B cell (primary cell): ENCODE results near the gene PCSK4. TPM values are rescaled to one million over a fixed set of nuclear protein-coding genes. Genes with fewer than 3 reads are reported as not detected.

Source experiments
- ATAC-seq: fragments of 200-7000 bp; cut with Tn5 transposase; one replicate; pipeline ENCODE4 v1.10.0; 2021; ENCODE audit warnings: low read depth, mild to moderate bottlenecking, moderate number of reproducible peaks, moderate library complexity
- CTCF ChIA-PET: fragments of 350-600 bp; sonication (Branson Sonifier 250); formaldehyde crosslinking; loops from one replicate; lab custom pipeline; 2021; ENCODE audit warnings: antibody characterized with exemption, inconsistent platforms; lab: Charles Lee
- POLR2A ChIA-PET: fragments of 350-600 bp; sonication (Branson Sonifier 250); formaldehyde crosslinking; loops from one replicate; lab custom pipeline; 2021; ENCODE audit warnings: antibody characterized with exemption; lab: Charles Lee
- DNase-seq: peaks from one replicate; pipeline ENCODE4 v3.0.0; 2013
- H2AFZ ChIP-seq: 2 replicates; pipeline ENCODE4 v1.6.1; 2012; ENCODE audit warnings: mild to moderate bottlenecking, low read depth, low read length; ENCODE audit not compliant: insufficient read depth, poor library complexity, severe bottlenecking
- H3K27ac ChIP-seq, 2 donors: 1 replicate in 1 of 2; 2 replicates in 1 of 2; pipeline ENCODE4 v1.5.1; 2012 to 2013; ENCODE audit warnings: low read length in 2 of 2, mild to moderate bottlenecking in 2 of 2, moderate library complexity in 1 of 2
- H3K27me3 ChIP-seq, 4 experiments: fragments of 200-600 bp in 1 of 4; sonication (generic) in 1 of 4; replicated peaks in 1 of 4; 1 replicate in 2 of 4; 2 replicates in 2 of 4; pipeline versions ENCODE4 v1.6.1 to v1.7.0; 2013 to 2016; ENCODE audit warnings: low read length in 3 of 4, mild to moderate bottlenecking in 2 of 4, mixed read lengths in 1 of 4, moderate library complexity in 1 of 4; ENCODE audit not compliant: insufficient read depth in 4 of 4, control insufficient read depth in 3 of 4; ENCODE audit errors: control extremely low read depth in 1 of 4
- H3K36me3 ChIP-seq, 2 experiments: replicated peaks in 1 of 2; 1 replicate in 1 of 2; 2 replicates in 1 of 2; pipeline versions ENCODE4 v1.6.1 to v1.7.1; 2013; ENCODE audit warnings: low read length in 1 of 2; ENCODE audit not compliant: insufficient read depth in 2 of 2, control insufficient read depth in 1 of 2; ENCODE audit errors: control extremely low read depth in 1 of 2, extremely low read depth in 1 of 2
- H3K4me1 ChIP-seq, 2 donors: fragments of 200-600 bp in 1 of 2; sonication (generic) in 1 of 2; 1 replicate in 1 of 2; 2 replicates in 1 of 2; pipeline versions ENCODE4 v1.5.1 to v1.6.1; 2013 to 2017; ENCODE audit warnings: low read length in 2 of 2; ENCODE audit not compliant: control insufficient read depth in 2 of 2, insufficient read depth in 2 of 2
- H3K4me2 ChIP-seq: replicated peaks from 2 replicates; pipeline ENCODE3; 2012; ENCODE audit warnings: mild to moderate bottlenecking, low read depth, low read length; ENCODE audit not compliant: poor library complexity, severe bottlenecking
- H3K4me3 ChIP-seq, 5 experiments: fragments of 200-600 bp in 1 of 5; sonication (generic) in 1 of 5; 1 replicate in 3 of 5; 2 replicates in 2 of 5; pipeline versions ENCODE4 v1.5.1 to v1.7.0; 2011 to 2016; ENCODE audit warnings: low read length in 4 of 5, mild to moderate bottlenecking in 4 of 5, low read depth in 2 of 5, control low read depth in 1 of 5, moderate library complexity in 1 of 5; ENCODE audit not compliant: insufficient read depth in 1 of 5; ENCODE audit errors: control extremely low read depth in 1 of 5, extremely low read depth in 1 of 5
- H3K79me2 ChIP-seq: fragments of 200-600 bp; sonication (generic); one replicate; pipeline ENCODE4 v1.6.0; 2016; ENCODE audit warnings: low read length; ENCODE audit not compliant: control insufficient read depth, insufficient read depth
- H3K9ac ChIP-seq: fragments of 200-600 bp; sonication (generic); 2 replicates; pipeline ENCODE4 v1.6.1; 2017; ENCODE audit warnings: mild to moderate bottlenecking, low read length, moderate library complexity
- H3K9me3 ChIP-seq, 3 donors: one replicate each; pipeline versions ENCODE4 v1.6.1 to v1.7.1; 2013; ENCODE audit warnings: low read length in 2 of 3; ENCODE audit not compliant: control insufficient read depth in 2 of 3, insufficient read depth in 1 of 3; ENCODE audit errors: control extremely low read depth in 1 of 3
- H4K20me1 ChIP-seq: 2 replicates; pipeline ENCODE4 v1.6.0; 2012; ENCODE audit warnings: mild to moderate bottlenecking, low read length; ENCODE audit not compliant: insufficient read depth, control insufficient read depth, poor library complexity, severe bottlenecking
- H3K27ac Mint-ChIP-seq: one replicate; pipeline ENCODE4 v1.8.0; 2021; ENCODE audit warnings: mixed read lengths
- H3K27me3 Mint-ChIP-seq: one replicate; pipeline ENCODE4 v1.8.0; 2021; ENCODE audit warnings: mixed read lengths
- H3K4me1 Mint-ChIP-seq: one replicate; pipeline ENCODE4 v1.8.0; 2021; ENCODE audit warnings: mixed read lengths
- H3K4me3 Mint-ChIP-seq: one replicate; pipeline ENCODE4 v1.8.0; 2021; ENCODE audit warnings: mixed read lengths
- H3K9me3 Mint-ChIP-seq: one replicate; pipeline ENCODE4 v1.8.0; 2022; ENCODE audit warnings: mixed read lengths; ENCODE audit not compliant: insufficient read depth
- EZH2 ChIP-seq: IDR thresholded peaks from 2 replicates; pipeline ENCODE4 v1.6.1; 2012; ENCODE audit warnings: borderline replicate concordance, low read depth, mild to moderate bottlenecking, moderate library complexity, low read length; ENCODE audit not compliant: insufficient read depth, poor library complexity, severe bottlenecking
- WGBS: methylation state at CpG from one replicate; pipeline ENCODE4 v1.1.5; 2013; ENCODE audit warnings: missing lambda C conversion rate; ENCODE audit not compliant: insufficient coverage; 5-methylcytosine and 5-hydroxymethylcytosine counted together
- intact Hi-C: fragments of 100-400 bp; cut with micrococcal nuclease; formaldehyde crosslinking; loops from one replicate; pipeline ENCODE4 v1.10.0; 2022
- polyA plus RNA-seq: library from polyadenylated mRNA; depleted of rRNA; stranded (reverse); fragments of >200 nt; gene quantifications from 2 replicates; pipeline ENCODE4 v1.2.3, GENCODE V29; 2012
- total RNA-seq, 2 donors: library from RNA; stranded (reverse); fragments of 120-200 nt in 1 of 2; gene quantifications; 1 replicate in 1 of 2; 2 replicates in 1 of 2; pipeline versions ENCODE4 v1.2.3 to v1.2.4, GENCODE V29; 2013 to 2022
- TF ChIP-seq, protein P1 (sequence below): fragments of 200-600 bp; IDR thresholded peaks from one replicate; pipeline ENCODE4 v1.8.0; 2022; ENCODE audit warnings: antibody characterized with exemption, mild to moderate bottlenecking

PCSK4 gene
- total and polyA plus RNA-seq, 2 donors (not counting 1 experiment from before 2014, with no cell fraction given), result 1.1 to 1.3 TPM

GRCh38 chr19:1472231-1473084 is 17.7 kb downstream of the PCSK4 start:
- peak overlapping the region; percentile 41 for H3K4me3 Mint-ChIP-seq
- H3K9me3 Mint-ChIP-seq, result no peaks in the 10 kb centered on the region
- POLR2A ChIA-PET, result interaction anchor here (1.2 kb wide), 1 partner anchor 10 kb away, joined by 5 read pairs; no protein-coding TSS in a partner anchor

More at GRCh38 chr19:1472231-1473084, 17.7 kb downstream of the PCSK4 start:
- DNase-seq (no peak), ATAC-seq (no peak)
- peaks cover 0 to 3% (median 0%) of the 10 kb centered on the region in 3 donors for H3K9me3 ChIP-seq
- no peak overlapping the region for H3K27ac ChIP-seq
- H3K79me2 ChIP-seq, result peaks cover 19% of the 10 kb centered on the region
- peaks cover 81% of the 10 kb centered on the region for H4K20me1 ChIP-seq
- CTCF ChIA-PET, result interaction anchor here (0.8 to 1.3 kb wide), 3 partner anchors 14 to 76 kb away, joined by 3 to 4 read pairs (median 3); no protein-coding TSS in a partner anchor
- no peak overlapping the region for H2AFZ ChIP-seq
- WGBS, result 73% methylated on average over 41 of the region's 44 CpGs
- intact Hi-C loops, result no loop called here
- H3K4me3 ChIP-seq, result no peak overlapping the region
- H3K27ac Mint-ChIP-seq, result no peak overlapping the region
- H3K9ac ChIP-seq, result no peak overlapping the region
- TF ChIP-seq, protein P1, sequence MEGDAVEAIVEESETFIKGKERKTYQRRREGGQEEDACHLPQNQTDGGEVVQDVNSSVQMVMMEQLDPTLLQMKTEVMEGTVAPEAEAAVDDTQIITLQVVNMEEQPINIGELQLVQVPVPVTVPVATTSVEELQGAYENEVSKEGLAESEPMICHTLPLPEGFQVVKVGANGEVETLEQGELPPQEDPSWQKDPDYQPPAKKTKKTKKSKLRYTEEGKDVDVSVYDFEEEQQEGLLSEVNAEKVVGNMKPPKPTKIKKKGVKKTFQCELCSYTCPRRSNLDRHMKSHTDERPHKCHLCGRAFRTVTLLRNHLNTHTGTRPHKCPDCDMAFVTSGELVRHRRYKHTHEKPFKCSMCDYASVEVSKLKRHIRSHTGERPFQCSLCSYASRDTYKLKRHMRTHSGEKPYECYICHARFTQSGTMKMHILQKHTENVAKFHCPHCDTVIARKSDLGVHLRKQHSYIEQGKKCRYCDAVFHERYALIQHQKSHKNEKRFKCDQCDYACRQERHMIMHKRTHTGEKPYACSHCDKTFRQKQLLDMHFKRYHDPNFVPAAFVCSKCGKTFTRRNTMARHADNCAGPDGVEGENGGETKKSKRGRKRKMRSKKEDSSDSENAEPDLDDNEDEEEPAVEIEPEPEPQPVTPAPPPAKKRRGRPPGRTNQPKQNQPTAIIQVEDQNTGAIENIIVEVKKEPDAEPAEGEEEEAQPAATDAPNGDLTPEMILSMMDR, result no peak
- no peak for TF ChIP-seq EZH2
- H3K4me1 Mint-ChIP-seq, result peaks cover 24% of the 10 kb centered on the region
- H3K4me1 ChIP-seq, result peaks cover 43 to 44% of the 10 kb centered on the region in 2 donors
- peak overlapping the region; percentile 98 for H3K4me2 ChIP-seq
- peaks cover 0 to 2% of the 10 kb centered on the region in 2 experiments for H3K36me3 ChIP-seq
- peaks cover 0 to 44% (median 13%) of the 10 kb centered on the region in 4 experiments for H3K27me3 ChIP-seq
- H3K27me3 Mint-ChIP-seq, result peaks cover 3% of the 10 kb centered on the region
